ENCODE data around the gene AQP12B.
A peak's percentile ranks its signal among the peaks of the same experiment; 100 is the strongest.

- TF ChIP-seq EZH2 (IDR thresholded peaks at IDR 0.05) (peak; percentile 57), POLR2AphosphoS5 (IDR thresholded peaks at IDR 0.05; ENCODE audit: borderline replicate concordance, low read depth, low read length) (no peak), FOXP2 (optimal IDR thresholded peaks at IDR 0.05; ENCODE audit: control extremely low read depth, extremely low read length, insufficient read depth) (no peak)
These were observed 11.7 kb downstream of the AQP12B start for GRCh38 chr2:240670950-240671349.
